Ishikawa (cell line): ENCODE measurements around the gene MAST2.

Experiments
- CEBPB ChIP-seq: IDR thresholded peaks from 2 replicates; pipeline ENCODE4 v1.6.1; 2012
- EGR1 ChIP-seq: IDR thresholded peaks from 2 replicates; pipeline ENCODE4 v1.6.1; 2012
- TAF1 ChIP-seq: IDR thresholded peaks from 2 replicates; pipeline ENCODE4 v1.6.1; 2012; ENCODE audit warnings: low read depth, mild to moderate bottlenecking
- TCF12 ChIP-seq: IDR thresholded peaks from 2 replicates; pipeline ENCODE4 v1.6.1; 2012; ENCODE audit warnings: low read depth
- ZBTB7A ChIP-seq: IDR thresholded peaks from 2 replicates; pipeline ENCODE4 v1.6.1; 2012; ENCODE audit warnings: low read depth

GRCh38 chr1:45814776-45815175 is 11.4 kb downstream of the MAST2 start:
- TF ChIP-seq EGR1 (no peak), TAF1 (no peak), TCF12 (no peak), ZBTB7A (no peak), CEBPB (no peak)
